ENCODE data around the gene TOP2B.

Gene TOP2B

GRCh38 chr3:25648107-25648535 lies 16.6 kb downstream of the TOP2B start:
- Histone ChIP-seq H3K9ac (ENCODE audit: low read length) (no peak overlapping the region), H4K20me1 (ENCODE audit: insufficient read depth, low read length) (peaks cover 7% of the 10 kb centered on the region; the same call in 1 of the 2 replicates), H3F3A (ENCODE audit: insufficient read depth, low read length) (no peaks in the 10 kb centered on the region), H3K4me1 (ENCODE audit: insufficient read depth, low read length, severe bottlenecking) (no peaks in the 10 kb centered on the region), H3K9me2 (ENCODE audit: low read depth, low read length) (no peaks in the 10 kb centered on the region), H3K4me2 (ENCODE audit: low read length) (no peak overlapping the region), H3K27ac (ENCODE audit: low read depth, low read length, poor library complexity, severe bottlenecking) (no peak overlapping the region), H2AFZ (ENCODE audit: low read length) (no peak overlapping the region), H3K4me3 (ENCODE audit: low read depth, low read length, poor library complexity, severe bottlenecking) (no peak overlapping the region), H3K79me2 (ENCODE audit: insufficient read depth, low read length) (peaks cover 78% of the 10 kb centered on the region), H3K27me3 (ENCODE audit: insufficient read depth, low read length) (no peaks in the 10 kb centered on the region), H3K9me3 (ENCODE audit: low read length) (peaks cover 11% of the 10 kb centered on the region; the same call in 1 of the 2 replicates), H3K36me3 (ENCODE audit: insufficient read depth, low read length) (peaks cover 24% of the 10 kb centered on the region)
- TF ChIP-seq CTCF (IDR thresholded peaks at IDR 0.05; ENCODE audit: low read length): peak; percentile 95
- TF ChIP-seq EZH2 (IDR thresholded peaks at IDR 0.05; ENCODE audit: borderline replicate concordance, low read length): no peak

- Histone ChIP-seq H4K20me1 (ENCODE audit: insufficient read depth, low read length) (no peaks in the 10 kb centered on the region), H3K27me3 (ENCODE audit: insufficient read depth, low read length) (no peaks in the 10 kb centered on the region), H3K4me1 (ENCODE audit: insufficient read depth, low read length, severe bottlenecking) (no peaks in the 10 kb centered on the region), H3F3A (ENCODE audit: insufficient read depth, low read length) (no peaks in the 10 kb centered on the region), H3K36me3 (ENCODE audit: insufficient read depth, low read length) (peaks cover 75% of the 10 kb centered on the region), H3K4me3 (ENCODE audit: low read depth, low read length, poor library complexity, severe bottlenecking) (no peak overlapping the region), H3K9me3 (ENCODE audit: low read length) (no peaks in the 10 kb centered on the region), H2AFZ (ENCODE audit: low read length) (no peak overlapping the region), H3K4me2 (ENCODE audit: low read length) (no peak overlapping the region), H3K79me2 (ENCODE audit: insufficient read depth, low read length) (no peaks in the 10 kb centered on the region), H3K9me2 (ENCODE audit: low read depth, low read length) (no peaks in the 10 kb centered on the region), H3K9ac (ENCODE audit: low read length) (no peak overlapping the region), H3K27ac (ENCODE audit: low read depth, low read length, poor library complexity, severe bottlenecking) (no peak overlapping the region)
- TF ChIP-seq EZH2 (IDR thresholded peaks at IDR 0.05; ENCODE audit: borderline replicate concordance, low read length): no peak
- no peak for TF ChIP-seq CTCF (IDR thresholded peaks at IDR 0.05; ENCODE audit: low read length)
These were observed 29.7 kb downstream of the TOP2B start for GRCh38 chr3:25635038-25635437.

- no peak overlapping the region for H3K9ac ChIP-seq (ENCODE audit: low read length)
- H3K4me2 ChIP-seq (ENCODE audit: low read length): no peak overlapping the region
- no peaks in the 10 kb centered on the region for H3K27me3 ChIP-seq (ENCODE audit: insufficient read depth, low read length)
- H3K4me1 ChIP-seq (ENCODE audit: insufficient read depth, low read length, severe bottlenecking): no peaks in the 10 kb centered on the region
- no peaks in the 10 kb centered on the region for H3K9me2 ChIP-seq (ENCODE audit: low read depth, low read length)
- no peaks in the 10 kb centered on the region for H4K20me1 ChIP-seq (ENCODE audit: insufficient read depth, low read length)
- H3F3A ChIP-seq (ENCODE audit: insufficient read depth, low read length): no peaks in the 10 kb centered on the region
- H3K9me3 ChIP-seq (ENCODE audit: low read length): no peaks in the 10 kb centered on the region
- H2AFZ ChIP-seq (ENCODE audit: low read length): no peak overlapping the region
- H3K79me2 ChIP-seq (ENCODE audit: insufficient read depth, low read length): no peaks in the 10 kb centered on the region
- peaks cover 80% of the 10 kb centered on the region for H3K36me3 ChIP-seq (ENCODE audit: insufficient read depth, low read length)
- no peak for TF ChIP-seq CTCF (IDR thresholded peaks at IDR 0.05; ENCODE audit: low read length)
- no peak for TF ChIP-seq EZH2 (IDR thresholded peaks at IDR 0.05; ENCODE audit: borderline replicate concordance, low read length)
- H3K4me3 ChIP-seq (ENCODE audit: low read depth, low read length, poor library complexity, severe bottlenecking): no peak overlapping the region
- no peak overlapping the region for H3K27ac ChIP-seq (ENCODE audit: low read depth, low read length, poor library complexity, severe bottlenecking)
These were observed 30.8 kb downstream of the TOP2B start for GRCh38 chr3:25633919-25634318.
